SU-DHL-6 (cell line): ENCODE measurements around the gene B4GAT1.

Experiments
- H2AFZ ChIP-seq: fragments of 200-600 bp; sonication (generic); 2 replicates; pipeline ENCODE4 v1.6.1; 2014; ENCODE audit warnings: low read depth, mild to moderate bottlenecking, moderate library complexity, mixed read lengths, antibody characterized with exemption, low read length; ENCODE audit not compliant: severe bottlenecking
- H3F3A ChIP-seq: fragments of 200-600 bp; shearing (Covaris generic); 2 replicates; pipeline ENCODE4 v1.6.0; 2016; ENCODE audit warnings: antibody characterized with exemption, mild to moderate bottlenecking; ENCODE audit not compliant: insufficient read depth
- H3K27ac ChIP-seq: fragments of 200-600 bp; sonication (generic); 2 replicates; pipeline ENCODE4 v1.5.1; 2016; ENCODE audit warnings: low read depth, mild to moderate bottlenecking, low read length, moderate library complexity, mixed read lengths
- H3K27me3 ChIP-seq: fragments of 200-600 bp; sonication (generic), shearing (Covaris generic); 2 replicates; pipeline ENCODE4 v1.6.0; 2014; ENCODE audit warnings: mild to moderate bottlenecking, low read length
- H3K36me3 ChIP-seq: fragments of 200-600 bp; sonication (generic); 2 replicates; pipeline ENCODE4 v1.6.1; 2014; ENCODE audit warnings: mild to moderate bottlenecking, low read length, mixed read lengths
- H3K4me2 ChIP-seq: fragments of 300-600, 200-600 bp; shearing (Covaris generic), sonication (generic); 2 replicates; pipeline ENCODE4 v1.6.0; 2014; ENCODE audit warnings: low read length, low read depth, mild to moderate bottlenecking; ENCODE audit not compliant: poor library complexity, severe bottlenecking
- H3K4me3 ChIP-seq: fragments of 200-600 bp; sonication (generic); 2 replicates; pipeline ENCODE4 v1.5.1; 2014; ENCODE audit warnings: antibody characterized with exemption, low read length, mild to moderate bottlenecking, mixed read lengths; ENCODE audit not compliant: insufficient read depth, poor library complexity, severe bottlenecking
- H3K79me2 ChIP-seq: fragments of 200-600 bp; sonication (generic); 2 replicates; pipeline ENCODE4 v1.6.1; 2014; ENCODE audit warnings: mild to moderate bottlenecking, low read length, moderate library complexity; ENCODE audit not compliant: insufficient read depth
- H3K9ac ChIP-seq: fragments of 200-600 bp; sonication (generic); 2 replicates; pipeline ENCODE4 v1.7.0; 2014; ENCODE audit warnings: mild to moderate bottlenecking, low read length
- H3K9me2 ChIP-seq: fragments of 200-600 bp; sonication (generic); replicated peaks from 2 replicates; pipeline ENCODE4 v1.6.1; 2014; ENCODE audit warnings: low read length; ENCODE audit not compliant: insufficient read depth
- H3K9me3 ChIP-seq: fragments of 200-600 bp; sonication (generic); 2 replicates; pipeline ENCODE4 v1.6.1; 2014; ENCODE audit warnings: low read length, mixed read lengths; ENCODE audit not compliant: insufficient read depth
- H4K20me1 ChIP-seq: fragments of 200-600 bp; sonication (generic); 2 replicates; pipeline ENCODE4 v1.6.1; 2014; ENCODE audit warnings: low read depth, mild to moderate bottlenecking, antibody characterized with exemption, low read length, moderate library complexity, mixed read lengths
- CTCF ChIP-seq: fragments of 200-600 bp; sonication (generic); IDR thresholded peaks from one replicate; pipeline ENCODE4 v1.5.1; 2017; ENCODE audit warnings: antibody characterized with exemption, mild to moderate bottlenecking, low read length, moderate library complexity; ENCODE audit not compliant: insufficient read depth, poor library complexity, severe bottlenecking
- EZH2phosphoT487 ChIP-seq: fragments of 200-600 bp; sonication (generic), shearing (Covaris generic); conservative IDR thresholded peaks from 2 replicates; pipeline ENCODE4 v1.6.1; 2018; ENCODE audit warnings: mild to moderate bottlenecking, antibody characterized with exemption, low read length, moderate library complexity, mixed read lengths

Gene B4GAT1

GRCh38 chr11:66368484-66368883 is 21.1 kb upstream of the B4GAT1 start:
- H3K27ac ChIP-seq, result no peak overlapping the region
- no peaks in the 10 kb centered on the region for H4K20me1 ChIP-seq
- H3K79me2 ChIP-seq, result no peaks in the 10 kb centered on the region
- H3K4me3 ChIP-seq, result no peak overlapping the region
- H3K9ac ChIP-seq, result no peak overlapping the region
- H3F3A ChIP-seq, result peaks cover 11% of the 10 kb centered on the region
- no peak for TF ChIP-seq EZH2phosphoT487
- no peak for TF ChIP-seq CTCF
- no peaks in the 10 kb centered on the region for H3K36me3 ChIP-seq
- H3K9me3 ChIP-seq, result no peaks in the 10 kb centered on the region
- H3K9me2 ChIP-seq, result no peaks in the 10 kb centered on the region
- no peaks in the 10 kb centered on the region for H3K27me3 ChIP-seq
- H3K4me2 ChIP-seq, result no peak overlapping the region
- no peak overlapping the region for H2AFZ ChIP-seq

- H4K20me1 ChIP-seq, result no peaks in the 10 kb centered on the region
- no peaks in the 10 kb centered on the region for H3K9me2 ChIP-seq
- no peak overlapping the region for H2AFZ ChIP-seq
- no peaks in the 10 kb centered on the region for H3K79me2 ChIP-seq
- peaks cover 3% of the 10 kb centered on the region; the same call in 1 of the 2 replicates for H3F3A ChIP-seq
- no peaks in the 10 kb centered on the region for H3K27me3 ChIP-seq
- no peak overlapping the region for H3K4me2 ChIP-seq
- H3K9ac ChIP-seq, result no peak overlapping the region
- no peaks in the 10 kb centered on the region for H3K9me3 ChIP-seq
- no peak for TF ChIP-seq CTCF
- TF ChIP-seq EZH2phosphoT487, result no peak
- H3K4me3 ChIP-seq, result no peak overlapping the region
- H3K27ac ChIP-seq, result no peak overlapping the region
- H3K36me3 ChIP-seq, result no peaks in the 10 kb centered on the region
Observed at GRCh38 chr11:66367561-66368312, 20.3 kb upstream of the B4GAT1 start.

GRCh38 chr11:66366844-66367477 is 19.5 kb upstream of the B4GAT1 start:
- H3K79me2 ChIP-seq, result no peaks in the 10 kb centered on the region
- H3K36me3 ChIP-seq, result no peaks in the 10 kb centered on the region
- H3K4me2 ChIP-seq, result no peak overlapping the region
- no peaks in the 10 kb centered on the region for H3K9me2 ChIP-seq
- no peak overlapping the region for H2AFZ ChIP-seq
- no peak overlapping the region for H3K4me3 ChIP-seq
- H3K9ac ChIP-seq, result no peak overlapping the region
- H3F3A ChIP-seq, result no peaks in the 10 kb centered on the region
- H3K27ac ChIP-seq, result no peak overlapping the region
- no peaks in the 10 kb centered on the region for H3K27me3 ChIP-seq
- H3K9me3 ChIP-seq, result no peaks in the 10 kb centered on the region
- no peaks in the 10 kb centered on the region for H4K20me1 ChIP-seq
- TF ChIP-seq EZH2phosphoT487 (no peak), CTCF (no peak)
